ENCODE data around the gene NPTX1. TPM values are rescaled to one million over a fixed set of nuclear protein-coding genes. Genes with fewer than 3 reads are reported as not detected.

The NPTX1 gene, protein sequence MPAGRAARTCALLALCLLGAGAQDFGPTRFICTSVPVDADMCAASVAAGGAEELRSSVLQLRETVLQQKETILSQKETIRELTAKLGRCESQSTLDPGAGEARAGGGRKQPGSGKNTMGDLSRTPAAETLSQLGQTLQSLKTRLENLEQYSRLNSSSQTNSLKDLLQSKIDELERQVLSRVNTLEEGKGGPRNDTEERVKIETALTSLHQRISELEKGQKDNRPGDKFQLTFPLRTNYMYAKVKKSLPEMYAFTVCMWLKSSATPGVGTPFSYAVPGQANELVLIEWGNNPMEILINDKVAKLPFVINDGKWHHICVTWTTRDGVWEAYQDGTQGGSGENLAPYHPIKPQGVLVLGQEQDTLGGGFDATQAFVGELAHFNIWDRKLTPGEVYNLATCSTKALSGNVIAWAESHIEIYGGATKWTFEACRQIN
- polyA plus RNA-seq (2013, experiment 1 of 2) = 0.13 TPM
- 0.17 TPM for polyA plus RNA-seq (2013, experiment 2 of 2)

DNA sequence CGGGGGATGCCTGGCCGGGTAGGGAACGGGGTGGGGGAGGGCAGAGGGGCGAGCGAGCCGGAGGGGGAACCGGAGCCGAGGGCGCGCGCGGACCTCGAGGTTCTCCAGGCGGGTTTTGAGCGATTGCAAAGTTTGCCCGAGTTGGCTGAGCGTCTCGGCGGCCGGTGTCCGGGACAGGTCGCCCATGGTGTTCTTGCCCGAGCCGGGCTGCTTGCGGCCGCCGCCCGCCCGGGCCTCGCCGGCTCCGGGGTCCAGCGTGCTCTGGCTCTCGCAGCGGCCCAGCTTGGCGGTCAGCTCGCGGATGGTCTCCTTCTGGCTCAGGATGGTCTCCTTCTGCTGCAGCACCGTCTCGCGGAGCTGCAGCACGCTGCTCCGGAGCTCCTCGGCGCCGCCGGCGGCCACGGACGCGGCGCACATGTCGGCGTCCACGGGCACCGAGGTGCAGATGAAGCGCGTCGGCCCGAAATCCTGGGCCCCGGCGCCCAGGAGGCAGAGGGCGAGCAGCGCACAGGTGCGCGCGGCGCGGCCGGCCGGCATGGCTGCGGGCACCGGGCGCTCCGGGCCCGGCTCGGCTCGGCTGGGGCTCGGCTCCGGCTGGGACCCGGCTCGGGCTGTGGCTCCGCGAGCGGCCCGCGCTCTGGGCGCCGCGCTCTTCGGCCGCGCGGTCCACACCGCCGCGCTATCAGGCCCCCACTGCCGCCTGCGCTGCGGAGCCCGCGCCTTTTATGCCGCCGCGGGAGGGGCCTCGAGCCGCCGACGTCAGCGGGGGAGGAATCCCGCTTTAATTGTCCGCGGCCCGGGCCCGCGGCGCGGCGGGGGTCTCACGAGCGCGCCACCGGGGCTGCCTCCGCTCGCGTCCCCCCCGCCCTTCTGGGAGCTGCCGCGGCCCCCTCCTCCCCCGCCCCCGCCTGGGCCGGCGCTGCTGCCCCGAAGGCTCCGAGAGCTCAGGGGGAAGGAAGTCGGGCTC lies at the start of gene NPTX1:
TSS of gene NPTX1 (minus strand) at position 698 of the 967 bp plus-strand sequence. CDS start at position 537, 161 bp downstream.
- DNase-seq = no peak
- no peak within 1 kb of the TSS for H3K4ac ChIP-seq (ENCODE audit: low read depth, low read length)
- H2BK120ac ChIP-seq (ENCODE audit: low read depth, low read length) = no peak within 1 kb of the TSS
- no peaks in the 10 kb centered on the region for H3K36me3 ChIP-seq (ENCODE audit: control insufficient read depth, insufficient read depth, low read length)
- H3K56ac ChIP-seq (ENCODE audit: low read length) = no peak within 1 kb of the TSS
- peaks cover 57% of the 10 kb centered on the region for H3K27me3 ChIP-seq (ENCODE audit: insufficient read depth, low read length, poor library complexity)
- no peak within 1 kb of the TSS for H3K18ac ChIP-seq (ENCODE audit: low read length)
- no peak within 1 kb of the TSS for H3K4me2 ChIP-seq (ENCODE audit: low read length)
- H3K79me1 ChIP-seq (ENCODE audit: low read length) = no peaks in the 10 kb centered on the region
- no peaks in the 10 kb centered on the region for H3K4me1 ChIP-seq (ENCODE audit: control insufficient read depth, low read depth, low read length)
- H4K8ac ChIP-seq (ENCODE audit: low read depth, low read length) = no peak within 1 kb of the TSS
- H4K5ac ChIP-seq (ENCODE audit: low read length) = no peak within 1 kb of the TSS
- H3K4me3 ChIP-seq (ENCODE audit: low read length) = no peak within 1 kb of the TSS
- no peaks in the 10 kb centered on the region for H3K79me2 ChIP-seq (ENCODE audit: control insufficient read depth, insufficient read depth, low read length)
- H2AK5ac ChIP-seq (ENCODE audit: low read length) = no peak within 1 kb of the TSS
- H3K9ac ChIP-seq (ENCODE audit: low read length) = no peak within 1 kb of the TSS
- H3K23ac ChIP-seq (ENCODE audit: low read length) = no peak within 1 kb of the TSS
- no peak within 1 kb of the TSS for H3K27ac ChIP-seq (ENCODE audit: low read depth, low read length)
- no peak within 1 kb of the TSS for H2BK15ac ChIP-seq (replicated peaks; ENCODE audit: low read depth)
- no peak within 1 kb of the TSS for H2BK5ac ChIP-seq (ENCODE audit: low read length)
- no CpG with 5 or more reads among the region's 136 CpGs for WGBS (ENCODE audit: extremely low coverage, insufficient coverage, low lambda C conversion rate)

DNA sequence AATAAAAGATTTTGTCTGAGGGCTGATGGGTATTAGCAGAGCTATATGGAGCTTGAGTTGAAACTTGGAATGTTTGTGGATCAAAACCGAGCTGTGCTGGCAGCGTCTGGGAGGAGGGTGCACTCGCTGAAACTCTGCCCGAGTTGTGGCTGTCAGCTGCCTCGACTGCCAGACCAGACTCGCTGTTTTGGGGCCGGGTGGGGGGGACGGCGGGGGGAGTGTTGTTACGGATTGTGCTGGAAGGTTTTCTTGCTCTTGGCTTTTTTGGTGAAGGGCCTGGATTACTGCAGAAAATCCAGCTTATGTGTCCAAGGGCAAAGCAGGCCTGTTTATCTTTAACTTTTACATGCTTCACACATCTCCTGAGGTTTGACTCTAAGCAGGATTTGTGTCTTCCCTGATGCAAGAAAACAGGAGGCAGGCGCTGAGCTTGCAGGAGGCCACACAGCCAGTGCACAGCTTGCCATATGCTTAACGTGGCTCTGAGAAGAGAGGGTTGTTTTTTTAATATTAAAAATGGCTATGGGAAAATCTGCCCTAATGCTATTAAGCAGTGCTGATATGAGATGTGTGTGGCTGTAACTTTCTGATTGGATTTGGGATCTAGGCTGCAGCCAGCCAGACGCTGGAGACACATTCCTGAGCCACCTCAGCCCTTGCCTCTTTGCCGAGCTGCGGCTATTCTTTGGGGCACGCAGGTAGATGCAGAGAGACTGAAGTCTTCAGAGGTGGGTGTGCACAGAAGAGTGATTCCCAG lies 47.7 kb upstream of the NPTX1 start:
- Histone ChIP-seq H2BK15ac (replicated peaks; ENCODE audit: low read depth) (no peak overlapping the region), H3K56ac (ENCODE audit: low read length) (no peak overlapping the region), H2BK5ac (ENCODE audit: low read length) (no peak overlapping the region), H3K79me2 (ENCODE audit: control insufficient read depth, insufficient read depth, low read length) (no peaks in the 10 kb centered on the region), H3K18ac (ENCODE audit: low read length) (no peak overlapping the region), H3K36me3 (ENCODE audit: control insufficient read depth, insufficient read depth, low read length) (no peaks in the 10 kb centered on the region), H3K4me1 (ENCODE audit: control insufficient read depth, low read depth, low read length) (no peaks in the 10 kb centered on the region), H3K9ac (ENCODE audit: low read length) (no peak overlapping the region), H4K5ac (ENCODE audit: low read length) (no peak overlapping the region), H3K4me3 (ENCODE audit: low read length) (no peak overlapping the region), H4K8ac (ENCODE audit: low read depth, low read length) (no peak overlapping the region), H3K4me2 (ENCODE audit: low read length) (no peak overlapping the region), H3K27me3 (ENCODE audit: insufficient read depth, low read length, poor library complexity) (no peaks in the 10 kb centered on the region), H3K23ac (ENCODE audit: low read length) (no peak overlapping the region), H2AK5ac (ENCODE audit: low read length) (no peak overlapping the region), H3K79me1 (ENCODE audit: low read length) (no peaks in the 10 kb centered on the region), H3K27ac (ENCODE audit: low read depth, low read length) (no peak overlapping the region), H3K4ac (ENCODE audit: low read depth, low read length) (no peak overlapping the region), H2BK120ac (ENCODE audit: low read depth, low read length) (no peak overlapping the region)
- no peak for DNase-seq
- WGBS (ENCODE audit: extremely low coverage, insufficient coverage, low lambda C conversion rate) = no CpG with 5 or more reads among the region's 16 CpGs

DNA sequence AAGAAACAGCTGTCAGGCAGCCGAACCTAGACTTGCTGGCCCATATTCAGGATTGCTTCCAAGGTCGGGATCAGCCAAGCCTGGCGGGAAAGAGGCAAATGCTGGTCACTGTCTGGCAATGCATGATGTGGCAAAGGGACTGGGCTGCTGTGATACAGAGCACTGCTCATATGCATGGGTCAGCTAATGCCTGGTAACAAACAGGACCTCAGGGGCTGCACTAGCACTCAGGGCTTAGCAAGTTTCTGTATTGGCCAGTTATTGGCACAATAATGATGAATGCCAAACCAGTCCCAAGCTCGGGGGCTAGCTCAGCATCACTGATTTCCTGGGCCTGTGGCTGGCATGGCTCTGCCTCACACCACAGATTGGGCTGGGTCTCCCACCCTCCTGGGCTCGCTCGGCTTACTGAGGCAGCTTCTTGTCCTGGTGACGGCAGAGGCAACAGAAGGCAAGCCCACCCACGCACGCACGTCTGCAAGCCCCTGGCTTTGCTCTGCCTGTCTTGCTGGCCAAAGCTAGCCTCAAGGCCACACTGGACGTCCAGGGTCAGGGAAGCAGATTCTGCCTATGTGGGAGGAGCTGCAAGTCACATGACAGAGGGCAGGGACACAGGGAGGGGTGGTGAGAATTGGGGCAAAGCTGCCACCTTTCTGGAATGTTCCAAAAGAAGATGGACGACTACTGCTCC lies 46.8 kb upstream of the NPTX1 start:
- Histone ChIP-seq H3K18ac (ENCODE audit: low read length) (no peak overlapping the region), H3K79me1 (ENCODE audit: low read length) (no peaks in the 10 kb centered on the region), H3K9ac (ENCODE audit: low read length) (no peak overlapping the region), H3K4me2 (ENCODE audit: low read length) (no peak overlapping the region), H3K79me2 (ENCODE audit: control insufficient read depth, insufficient read depth, low read length) (no peaks in the 10 kb centered on the region), H2BK15ac (replicated peaks; ENCODE audit: low read depth) (no peak overlapping the region), H3K4me1 (ENCODE audit: control insufficient read depth, low read depth, low read length) (no peaks in the 10 kb centered on the region), H3K4ac (ENCODE audit: low read depth, low read length) (no peak overlapping the region), H3K27ac (ENCODE audit: low read depth, low read length) (no peak overlapping the region), H2BK5ac (ENCODE audit: low read length) (no peak overlapping the region), H3K27me3 (ENCODE audit: insufficient read depth, low read length, poor library complexity) (no peaks in the 10 kb centered on the region), H3K56ac (ENCODE audit: low read length) (no peak overlapping the region), H2BK120ac (ENCODE audit: low read depth, low read length) (no peak overlapping the region), H3K36me3 (ENCODE audit: control insufficient read depth, insufficient read depth, low read length) (no peaks in the 10 kb centered on the region), H3K23ac (ENCODE audit: low read length) (no peak overlapping the region), H4K5ac (ENCODE audit: low read length) (no peak overlapping the region), H4K8ac (ENCODE audit: low read depth, low read length) (no peak overlapping the region), H2AK5ac (ENCODE audit: low read length) (no peak overlapping the region), H3K4me3 (ENCODE audit: low read length) (no peak overlapping the region)
- no peak for DNase-seq
- no CpG with 5 or more reads among the region's 12 CpGs for WGBS (ENCODE audit: extremely low coverage, insufficient coverage, low lambda C conversion rate)

DNA sequence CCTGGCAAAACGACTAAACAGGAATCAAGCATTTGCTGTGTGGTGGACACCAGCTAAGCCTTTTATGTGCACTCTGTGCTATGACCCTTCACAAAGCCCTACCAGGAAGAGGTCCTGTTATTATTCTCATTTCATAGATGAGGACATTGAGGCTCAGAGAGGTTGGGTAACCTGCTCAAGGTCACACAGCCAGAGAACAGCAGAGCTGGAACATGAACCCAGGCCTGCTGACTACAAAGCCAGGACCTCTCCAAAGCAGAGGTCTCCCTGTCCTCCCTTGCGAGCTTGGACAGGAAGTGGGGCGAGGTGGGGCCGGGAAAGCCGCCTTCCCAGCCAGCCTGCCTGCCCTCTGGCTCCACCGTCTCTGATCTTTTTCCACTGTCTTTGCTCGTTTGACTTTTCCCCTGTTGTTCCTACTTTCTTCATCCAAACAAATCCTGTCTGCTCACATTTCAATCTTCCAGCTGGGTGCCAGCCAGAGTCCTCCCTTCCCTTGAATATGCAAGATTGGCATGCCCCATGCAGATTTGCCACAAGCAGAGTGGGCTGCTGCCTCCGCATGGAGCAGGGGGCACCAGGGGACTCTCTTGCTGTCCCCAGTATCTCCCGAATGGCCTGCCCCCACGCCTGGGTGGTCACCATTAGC lies 44.5 kb upstream of the NPTX1 start:
- Histone ChIP-seq H2BK15ac (replicated peaks; ENCODE audit: low read depth) (no peak overlapping the region), H4K8ac (ENCODE audit: low read depth, low read length) (no peak overlapping the region), H3K56ac (ENCODE audit: low read length) (no peak overlapping the region), H2AK5ac (ENCODE audit: low read length) (no peak overlapping the region), H3K4me1 (ENCODE audit: control insufficient read depth, low read depth, low read length) (no peaks in the 10 kb centered on the region), H4K5ac (ENCODE audit: low read length) (no peak overlapping the region), H3K9ac (ENCODE audit: low read length) (no peak overlapping the region), H3K27me3 (ENCODE audit: insufficient read depth, low read length, poor library complexity) (no peaks in the 10 kb centered on the region), H3K23ac (ENCODE audit: low read length) (no peak overlapping the region), H3K4me2 (ENCODE audit: low read length) (no peak overlapping the region), H3K79me2 (ENCODE audit: control insufficient read depth, insufficient read depth, low read length) (no peaks in the 10 kb centered on the region), H3K36me3 (ENCODE audit: control insufficient read depth, insufficient read depth, low read length) (no peaks in the 10 kb centered on the region), H3K79me1 (ENCODE audit: low read length) (no peaks in the 10 kb centered on the region), H3K27ac (ENCODE audit: low read depth, low read length) (no peak overlapping the region), H2BK5ac (ENCODE audit: low read length) (no peak overlapping the region), H2BK120ac (ENCODE audit: low read depth, low read length) (no peak overlapping the region), H3K4ac (ENCODE audit: low read depth, low read length) (no peak overlapping the region), H3K18ac (ENCODE audit: low read length) (no peak overlapping the region), H3K4me3 (ENCODE audit: low read length) (no peak overlapping the region)
- no CpG with 5 or more reads among the region's 10 CpGs for WGBS (ENCODE audit: extremely low coverage, insufficient coverage, low lambda C conversion rate)
- no peak for DNase-seq
